GM12892 (cell line): Measurements from ENCODE around the gene TMEM120B.
A peak's percentile ranks its signal among the peaks of the same experiment; 100 is the strongest.
"Not testable (repeated sequence)": the region's sequence is repeated elsewhere in the genome, so short reads cannot be mapped to it uniquely, and the experiment has no call there.

Experiments used
- DNase-seq: peaks from one replicate; pipeline ENCODE4 v3.0.0; 2011; ENCODE audit not compliant: insufficient read length
- FAIRE-seq: peaks from 2 replicates; lab custom pipeline; 2011; peaks lifted over from hg19 to GRCh38; lab: Jason Lieb, UNC
- POLR2A ChIP-seq: IDR thresholded peaks from 2 replicates; pipeline ENCODE4 v1.6.1; 2011; ENCODE audit warnings: low read depth, low read length, control low read depth
- POLR2AphosphoS5 ChIP-seq: IDR thresholded peaks from 2 replicates; pipeline ENCODE4 v1.6.1; 2011; ENCODE audit warnings: low read depth, low read length, control low read depth
- TAF1 ChIP-seq: IDR thresholded peaks from 2 replicates; pipeline ENCODE4 v1.6.1; 2011; ENCODE audit warnings: low read depth, mild to moderate bottlenecking, control low read depth, low read length, borderline replicate concordance

The TMEM120B gene

DNA sequence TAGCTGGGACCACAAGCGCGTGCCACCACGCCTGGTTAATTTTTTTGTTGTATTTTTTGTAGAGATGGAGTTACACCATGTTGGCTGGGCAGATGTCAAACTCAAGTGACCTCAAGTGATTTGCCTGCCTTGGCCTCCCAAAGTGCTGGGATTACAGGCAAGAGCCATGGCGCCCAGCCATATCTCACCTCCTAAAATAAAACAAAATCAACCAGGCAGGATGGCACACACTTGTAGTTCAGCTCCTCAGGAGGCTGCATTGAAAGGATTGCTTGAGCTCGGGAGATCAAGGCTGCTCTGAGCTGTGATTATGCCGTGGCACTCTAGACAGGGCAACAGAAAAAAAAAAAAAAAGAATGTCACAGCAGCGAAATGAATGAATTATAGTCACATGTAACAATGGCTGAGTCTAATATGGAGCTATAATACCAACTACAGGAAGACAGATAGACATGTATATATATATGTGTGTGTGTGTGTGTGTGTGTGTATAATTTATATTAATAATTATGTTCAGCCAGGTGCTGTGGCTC is 19.3 kb upstream of the TMEM120B start:
- TF ChIP-seq TAF1: no peak

DNA sequence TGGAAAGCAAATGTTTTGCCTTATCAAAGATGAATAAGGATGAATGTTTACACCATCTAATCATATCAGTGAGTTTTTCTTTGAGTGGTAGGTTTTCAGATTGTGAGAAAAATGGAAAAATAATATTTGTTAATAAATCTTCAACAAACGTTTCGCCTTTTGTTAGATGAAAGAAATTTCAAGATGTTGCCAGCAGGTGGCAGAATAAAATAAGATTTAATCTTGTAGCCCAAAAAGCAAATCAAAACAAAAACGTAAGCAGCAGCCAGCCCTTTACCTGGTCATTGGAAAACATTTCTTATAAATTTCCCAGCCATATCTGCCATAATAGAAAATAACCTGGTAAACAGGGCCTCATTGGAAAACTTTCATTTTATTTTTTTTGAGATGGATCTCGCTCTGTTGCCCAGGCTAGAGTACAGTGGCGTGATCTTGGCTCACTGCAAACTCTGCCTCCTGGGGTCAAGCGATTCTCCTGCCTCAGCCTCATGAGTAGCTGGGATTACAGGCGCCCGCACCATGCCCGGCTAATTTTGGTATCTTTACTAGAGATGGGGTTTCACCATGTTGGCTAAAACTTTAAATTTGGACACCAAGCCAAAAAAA is 15.4 kb upstream of the TMEM120B start:
- DNase-seq (no peak), FAIRE-seq (peak; percentile 87)
- TF ChIP-seq POLR2AphosphoS5 (no peak), TAF1 (no peak), POLR2A (no peak)

More for the DNA sequence above, 19.3 kb upstream of the TMEM120B start:
- FAIRE-seq (no peak), DNase-seq (no peak)

DNA sequence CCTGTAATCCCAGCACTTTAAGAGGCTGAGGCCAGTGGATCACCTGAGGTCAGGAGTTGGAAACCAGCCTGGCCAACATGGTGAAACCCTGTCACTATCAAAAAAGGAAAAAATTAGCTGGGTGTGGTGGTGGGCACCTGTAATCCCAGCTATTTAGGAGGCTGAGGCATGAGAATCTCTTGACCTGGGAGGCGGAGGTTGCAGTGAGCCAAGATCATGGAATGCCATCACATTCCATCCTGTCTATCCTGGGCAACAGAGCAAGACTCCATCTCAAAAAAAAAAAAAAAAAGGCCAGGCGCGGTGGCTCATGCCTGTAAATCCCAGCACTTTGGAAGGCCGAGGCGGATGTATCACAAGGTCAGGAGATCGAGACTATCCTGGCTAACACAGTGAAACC is 14.7 kb upstream of the TMEM120B start:
- not testable (repeated sequence) for FAIRE-seq, DNase-seq

DNA sequence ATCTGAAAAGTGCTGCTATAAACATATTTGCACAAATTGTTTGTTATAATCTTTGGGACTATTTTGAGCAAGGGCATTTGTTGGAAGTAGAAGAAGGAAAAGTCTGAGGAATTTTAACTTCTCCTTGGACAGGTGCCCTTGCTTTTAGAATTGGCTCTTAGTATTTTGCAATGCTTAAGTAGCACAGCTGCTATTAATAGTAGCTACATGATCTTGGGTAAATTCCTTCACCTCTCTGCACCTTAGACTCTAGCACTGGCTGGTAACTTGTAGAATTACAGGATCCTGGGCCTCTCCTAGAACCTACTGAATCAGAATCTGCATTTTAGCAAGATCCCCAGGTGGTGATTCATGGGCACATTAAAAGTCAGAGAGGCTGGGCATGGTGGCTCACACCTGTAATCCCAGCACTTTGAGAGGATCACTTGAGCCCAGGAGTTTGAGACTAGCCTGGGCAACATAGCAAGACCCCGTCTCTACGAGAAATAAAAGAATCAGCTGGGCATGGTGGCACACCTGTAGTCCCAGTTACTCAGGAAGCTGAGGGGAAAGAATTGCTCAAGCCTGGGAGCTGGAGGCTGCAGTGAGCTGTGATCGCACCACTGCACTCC is 10.8 kb upstream of the TMEM120B start:
- FAIRE-seq: no peak
- TF ChIP-seq POLR2A: no peak

DNA sequence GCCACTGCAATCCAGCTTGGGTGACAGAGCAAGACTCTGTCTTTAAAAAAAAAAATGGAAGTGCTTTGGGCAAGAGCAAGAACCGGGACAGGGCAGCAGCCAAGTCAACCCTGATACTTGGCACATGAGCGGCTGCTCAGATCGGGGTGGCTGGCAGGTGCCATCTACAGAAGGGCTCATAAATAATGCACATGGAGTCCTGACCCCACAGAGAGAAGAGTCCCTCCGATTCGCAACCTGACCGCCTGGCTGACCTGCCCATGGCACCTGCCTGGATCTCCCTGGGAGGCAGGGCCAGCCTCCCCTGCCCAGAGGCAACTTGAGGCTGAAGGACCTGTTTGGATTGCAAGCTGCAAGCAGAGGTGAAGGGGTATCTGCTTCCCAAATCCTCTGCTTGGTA is 9.6 kb upstream of the TMEM120B start:
- no peak for FAIRE-seq
- TF ChIP-seq TAF1 (no peak), POLR2AphosphoS5 (no peak), POLR2A (no peak)

More for the DNA sequence above, 10.8 kb upstream of the TMEM120B start:
- no peak for DNase-seq

DNA sequence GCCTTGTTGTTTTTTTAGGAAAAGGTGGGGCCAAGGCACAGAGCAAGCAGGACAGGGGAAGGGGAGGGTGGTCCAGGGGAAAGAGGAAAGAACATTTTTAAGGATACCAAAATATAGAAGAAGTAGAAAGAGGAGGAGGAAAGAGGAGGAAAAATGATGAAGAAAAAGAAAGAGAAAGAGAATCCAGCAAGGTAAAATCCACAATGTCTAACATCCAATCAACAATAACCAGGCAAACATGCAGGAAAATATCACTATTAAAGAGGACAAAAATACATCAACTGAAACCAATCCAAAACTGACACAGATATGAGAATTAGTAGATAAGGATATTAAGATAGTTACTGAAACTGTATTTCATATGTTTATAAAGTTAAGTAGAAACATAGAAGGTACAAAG is 7.0 kb upstream of the TMEM120B start:
- no peak for TF ChIP-seq POLR2AphosphoS5
- no peak for TF ChIP-seq TAF1
- TF ChIP-seq POLR2A: no peak
- FAIRE-seq (no peak), DNase-seq (no peak)

More for the DNA sequence above, 9.6 kb upstream of the TMEM120B start:
- DNase-seq: no peak

DNA sequence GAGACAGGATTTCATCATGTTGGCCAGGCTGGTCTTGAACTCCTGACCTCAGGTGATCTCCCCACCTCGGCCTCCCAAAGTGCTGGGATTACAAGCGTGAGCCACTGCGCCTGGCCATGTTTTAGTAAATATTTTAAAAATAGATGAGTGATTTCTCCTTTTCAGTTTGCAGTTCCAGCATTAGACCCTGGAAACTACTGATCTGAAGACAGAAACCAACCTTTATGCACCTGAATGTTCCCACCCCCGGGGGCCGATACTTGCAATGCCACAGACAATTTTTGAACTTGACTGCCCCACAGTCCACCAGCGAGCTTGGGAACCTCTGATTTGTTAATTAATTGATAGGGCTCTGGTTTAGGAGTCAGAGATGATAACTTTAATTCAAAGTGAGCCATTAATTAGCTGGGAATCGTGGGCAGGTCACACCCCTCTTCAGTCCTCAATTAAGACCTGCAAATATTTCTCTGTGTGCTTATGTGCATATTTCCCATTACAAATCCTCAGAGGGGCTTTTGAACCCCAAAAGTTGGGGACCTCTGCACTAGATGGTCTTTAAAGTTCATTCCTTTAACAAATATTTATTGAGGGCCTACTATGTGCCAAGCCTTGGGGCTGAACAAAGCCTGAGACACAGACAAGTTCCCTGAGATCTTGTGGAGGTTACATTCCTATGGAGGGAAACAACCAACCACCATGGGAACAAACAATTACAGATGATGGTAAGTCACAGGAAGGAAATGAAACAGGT is 4.1 kb upstream of the TMEM120B start:
- no peak for TF ChIP-seq POLR2AphosphoS5
- TF ChIP-seq POLR2A: no peak
- no peak for TF ChIP-seq TAF1
- no peak for FAIRE-seq
- DNase-seq: no peak

DNA sequence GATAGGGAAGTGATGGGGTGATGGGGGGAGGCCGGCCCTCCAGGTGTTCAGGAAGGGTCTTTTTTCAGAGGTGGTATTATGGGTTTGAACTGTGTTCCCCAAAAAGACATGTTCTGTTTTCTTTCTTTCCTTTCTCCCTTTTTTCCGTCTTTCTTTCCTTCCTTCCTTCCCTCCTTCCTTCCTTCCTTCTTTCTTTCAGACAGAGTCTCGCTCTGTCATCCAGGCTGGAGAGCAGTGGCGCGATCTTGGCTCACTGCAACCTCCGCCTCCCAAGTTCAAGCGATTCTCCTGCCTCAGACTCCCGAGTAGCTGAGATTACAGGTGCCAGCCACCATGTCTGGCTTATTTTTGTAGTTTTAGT is 3.5 kb upstream of the TMEM120B start:
- not testable (repeated sequence) for DNase-seq, FAIRE-seq

DNA sequence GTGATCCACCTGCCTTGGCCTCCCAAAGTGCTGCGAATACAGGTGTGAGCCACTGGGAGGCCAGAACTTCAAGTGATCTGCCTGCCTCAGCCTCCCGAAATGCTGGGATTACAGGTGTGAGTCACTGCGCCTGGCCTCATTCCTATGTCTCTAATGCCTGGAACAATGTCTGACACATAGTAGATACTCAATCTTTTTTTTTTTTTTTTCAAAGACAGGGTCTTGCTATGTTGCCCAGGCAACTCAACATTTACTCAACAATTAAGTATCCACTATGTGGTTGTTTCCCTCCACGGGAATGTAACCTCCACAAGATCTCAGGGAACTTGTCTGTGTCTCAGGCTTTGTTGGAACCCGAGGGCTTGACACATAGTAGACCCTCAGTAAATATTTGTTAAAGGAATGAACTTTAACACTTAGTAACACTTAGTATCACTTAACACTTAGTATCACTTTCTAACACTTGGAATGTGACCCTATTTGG is 3.0 kb upstream of the TMEM120B start:
- no peak for TF ChIP-seq POLR2A
- TF ChIP-seq TAF1: no peak
- TF ChIP-seq POLR2AphosphoS5: no peak
- DNase-seq: no peak
- no peak for FAIRE-seq

DNA sequence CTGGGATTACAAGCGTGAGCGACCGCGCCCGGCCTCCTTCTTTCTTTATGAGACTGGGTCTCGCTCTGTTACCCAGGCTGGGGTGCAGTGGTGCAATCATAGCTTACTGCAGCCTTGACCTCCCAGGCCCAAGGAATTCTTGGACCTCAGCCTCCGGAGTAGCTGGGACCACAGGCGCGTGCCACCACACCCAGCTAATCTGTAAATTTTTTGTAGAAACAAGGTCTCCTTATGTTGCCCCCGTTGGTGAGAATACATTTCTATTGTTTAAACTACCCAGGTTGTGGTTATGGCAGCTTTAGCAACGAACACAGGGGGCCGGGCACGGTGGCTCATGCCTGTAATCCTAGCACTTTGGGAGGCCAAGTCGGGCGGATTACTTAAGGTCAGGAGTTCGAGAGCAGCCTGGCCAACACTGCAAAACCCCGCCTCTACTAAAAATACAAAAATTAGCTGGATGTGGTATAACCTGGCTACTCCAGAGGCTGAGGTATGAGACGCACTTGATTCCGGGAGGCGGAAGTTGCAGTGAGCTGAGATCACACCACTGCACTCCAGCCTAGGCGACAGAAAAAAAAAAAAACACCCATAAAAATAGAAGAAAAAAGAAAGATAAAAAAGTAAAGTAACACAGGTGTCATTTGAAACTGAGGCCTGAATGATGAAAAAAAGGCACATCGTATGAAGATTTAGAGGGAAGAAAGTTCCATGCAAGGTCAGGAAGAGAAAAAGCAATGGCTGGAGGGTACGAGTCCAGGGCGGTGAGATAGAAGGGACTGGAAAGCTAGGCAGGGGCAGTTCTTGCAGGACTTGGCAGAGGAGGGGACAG is 977 bp upstream of the TMEM120B start:
- FAIRE-seq (no peak), DNase-seq (no peak)
- TF ChIP-seq POLR2A (no peak), POLR2AphosphoS5 (no peak), TAF1 (no peak)

DNA sequence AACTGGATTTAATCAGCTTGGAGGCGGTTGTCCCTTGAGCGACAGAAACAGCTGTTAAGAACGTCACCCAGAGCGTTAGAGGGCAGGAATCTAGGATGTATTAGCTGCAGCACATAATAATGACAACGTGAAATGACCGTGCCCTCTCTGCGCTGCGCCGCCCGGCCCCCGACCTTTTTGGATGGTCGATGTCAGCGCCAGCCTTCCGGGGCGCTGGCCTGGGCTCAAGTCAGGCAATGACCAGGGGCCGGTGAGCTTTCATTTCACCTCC is 427 bp upstream of the TMEM120B start:
- DNase-seq (peak; percentile 31), FAIRE-seq (no peak)
- TF ChIP-seq POLR2AphosphoS5: no peak
- no peak for TF ChIP-seq TAF1
- TF ChIP-seq POLR2A: no peak

DNA sequence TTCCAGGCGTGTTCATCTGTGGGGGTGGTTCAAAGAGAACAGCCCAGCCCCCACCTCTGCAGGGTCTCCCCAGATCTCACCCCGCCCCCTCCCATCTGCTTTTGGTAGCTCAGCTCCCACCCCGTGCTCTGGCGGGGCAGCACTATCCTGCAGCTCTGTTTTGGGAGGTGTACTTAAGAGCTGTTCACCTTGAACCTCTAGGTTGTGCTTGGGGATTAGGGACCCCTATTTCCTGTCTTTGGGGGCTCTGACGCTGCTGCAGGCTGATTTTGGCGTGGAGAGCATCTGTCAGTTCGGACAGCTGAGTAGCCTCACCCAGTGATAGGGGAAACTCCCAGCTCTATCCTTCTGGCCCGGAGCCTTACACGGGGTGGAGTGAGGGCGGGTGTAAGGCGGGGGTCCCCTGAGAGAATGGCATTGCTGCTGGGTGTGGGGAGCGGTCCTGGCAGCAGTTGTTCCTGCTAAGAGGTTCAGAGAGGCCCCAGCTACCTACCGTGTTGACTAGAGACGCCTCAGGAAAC is 765 bp downstream of the TMEM120B start:
- no peak for TF ChIP-seq POLR2A
- no peak for TF ChIP-seq POLR2AphosphoS5
- no peak for TF ChIP-seq TAF1
- DNase-seq: no peak
- FAIRE-seq: no peak
